ENCODE data around the gene CIB2. TPM values are rescaled to one million over a fixed set of nuclear protein-coding genes. Genes with fewer than 3 reads are reported as not detected.
A peak's percentile ranks its signal among the peaks of the same experiment; 100 is the strongest.

The CIB2 gene
- total and polyA plus RNA-seq, 11 donors: 3.3 to 18.5 (median 9.1) TPM

GRCh38 chr15:78171864-78172472 lies 40.7 kb upstream of the CIB2 start:
- intact Hi-C loops (cut with DNase I): loop anchor here in 1 of 10 donors (5.0 kb wide), 1 partner anchor 40 kb away; the partner anchor contains the start of gene CIB2
- H3K27ac ChIP-seq: peak overlapping the region in 2 of 12 donors; percentile 48 to 74
- no peak for DNase-seq
- H3K36me3 ChIP-seq: peaks cover 0 to 65% (median 58%) of the 10 kb centered on the region in 9 donors
- no peak for ATAC-seq
- peaks cover 0 to 27% (median 9%) of the 10 kb centered on the region in 12 donors for H3K4me1 ChIP-seq
- H3K4me3 ChIP-seq: no peak overlapping the region
- no peak for TF ChIP-seq POLR2A (IDR thresholded peaks at IDR 0.05)
- TF ChIP-seq, protein P1, sequence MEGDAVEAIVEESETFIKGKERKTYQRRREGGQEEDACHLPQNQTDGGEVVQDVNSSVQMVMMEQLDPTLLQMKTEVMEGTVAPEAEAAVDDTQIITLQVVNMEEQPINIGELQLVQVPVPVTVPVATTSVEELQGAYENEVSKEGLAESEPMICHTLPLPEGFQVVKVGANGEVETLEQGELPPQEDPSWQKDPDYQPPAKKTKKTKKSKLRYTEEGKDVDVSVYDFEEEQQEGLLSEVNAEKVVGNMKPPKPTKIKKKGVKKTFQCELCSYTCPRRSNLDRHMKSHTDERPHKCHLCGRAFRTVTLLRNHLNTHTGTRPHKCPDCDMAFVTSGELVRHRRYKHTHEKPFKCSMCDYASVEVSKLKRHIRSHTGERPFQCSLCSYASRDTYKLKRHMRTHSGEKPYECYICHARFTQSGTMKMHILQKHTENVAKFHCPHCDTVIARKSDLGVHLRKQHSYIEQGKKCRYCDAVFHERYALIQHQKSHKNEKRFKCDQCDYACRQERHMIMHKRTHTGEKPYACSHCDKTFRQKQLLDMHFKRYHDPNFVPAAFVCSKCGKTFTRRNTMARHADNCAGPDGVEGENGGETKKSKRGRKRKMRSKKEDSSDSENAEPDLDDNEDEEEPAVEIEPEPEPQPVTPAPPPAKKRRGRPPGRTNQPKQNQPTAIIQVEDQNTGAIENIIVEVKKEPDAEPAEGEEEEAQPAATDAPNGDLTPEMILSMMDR (IDR thresholded peaks at IDR 0.05): no peak
- WGBS, 4 donors: 96 to 99% (median 97%) methylated on average over 9 of the region's 9 CpGs
- no peaks in the 10 kb centered on the region for H3K9me3 ChIP-seq
- no peaks in the 10 kb centered on the region for H3K27me3 ChIP-seq

GRCh38 chr15:78170848-78171773 lies 39.9 kb upstream of the CIB2 start:
- DNase-seq (no peak), ATAC-seq (peak; percentile 35 to 56 (median 52))
- 51 to 69% (median 63%) methylated on average over 17 of the region's 17 CpGs for WGBS, 4 donors
- H3K27ac ChIP-seq: peak overlapping the region in 7 of 12 donors; percentile 0 to 74 (median 26)
- H3K4me3 ChIP-seq: no peak overlapping the region
- TF ChIP-seq, protein P1 (IDR thresholded peaks at IDR 0.05): no peak
- no peak for TF ChIP-seq POLR2A (IDR thresholded peaks at IDR 0.05)
- peaks cover 0 to 73% (median 67%) of the 10 kb centered on the region in 9 donors for H3K36me3 ChIP-seq
- H3K4me1 ChIP-seq: peaks cover 0 to 27% (median 9%) of the 10 kb centered on the region in 12 donors
- H3K27me3 ChIP-seq: no peaks in the 10 kb centered on the region
- intact Hi-C loops (cut with DNase I): loop anchor here in 1 of 10 donors (5.0 kb wide), 1 partner anchor 39 kb away; the partner anchor contains the start of gene CIB2
- H3K9me3 ChIP-seq: no peaks in the 10 kb centered on the region

DNA sequence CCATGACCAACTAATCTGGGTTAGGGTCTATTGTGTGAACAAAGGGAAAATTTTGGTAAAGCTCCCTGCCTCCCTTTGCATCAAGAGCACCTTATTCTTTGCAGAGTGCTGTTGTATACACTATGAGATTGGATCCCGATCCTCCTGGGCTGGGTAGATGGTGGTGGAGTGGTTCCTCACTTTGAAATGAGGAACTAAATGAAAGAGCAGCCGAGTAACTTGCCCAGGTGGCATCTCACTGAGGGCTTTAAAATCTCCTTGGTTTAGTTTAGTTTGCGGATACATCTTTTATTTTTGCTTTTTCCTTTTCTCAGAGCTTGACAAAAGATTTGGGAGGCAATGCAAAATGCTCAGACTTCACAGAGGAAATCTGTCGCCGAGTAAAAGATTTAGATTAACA lies 37.4 kb upstream of the CIB2 start:
- ATAC-seq (no peak), DNase-seq (no peak)
- no peaks in the 10 kb centered on the region for H3K27me3 ChIP-seq
- 82 to 87% (median 83%) methylated on average over 5 of the region's 5 CpGs for WGBS, 4 donors
- H3K9me3 ChIP-seq: no peaks in the 10 kb centered on the region
- H3K36me3 ChIP-seq: peaks cover 0 to 97% (median 91%) of the 10 kb centered on the region in 9 donors
- no peak for TF ChIP-seq POLR2A (IDR thresholded peaks at IDR 0.05)
- TF ChIP-seq, protein P1 (IDR thresholded peaks at IDR 0.05): no peak
- no peak overlapping the region for H3K27ac ChIP-seq
- peaks cover 0 to 24% (median 9%) of the 10 kb centered on the region in 12 donors for H3K4me1 ChIP-seq
- no peak overlapping the region for H3K4me3 ChIP-seq
- intact Hi-C loops (cut with DNase I): no loop called here

Data from heart left ventricle (tissue), 16 donors.